Superior temporal gyrus (tissue), 1 donor: ENCODE data around the gene BHLHA9.
"Not testable (repeated sequence)": the region's sequence is repeated elsewhere in the genome, so short reads cannot be mapped to it uniquely, and the experiment has no call there.

Experiments
- DNase-seq: peaks from one replicate; pipeline ENCODE4 v3.0.0-alpha.2; 2016; ENCODE audit errors: extremely low spot score

Gene BHLHA9

GRCh38 chr17:1300371-1300905 is 30.2 kb downstream of the BHLHA9 start:
- no peak for DNase-seq

- no peak for DNase-seq
These were observed 31.3 kb downstream of the BHLHA9 start for GRCh38 chr17:1301546-1301945.

GRCh38 chr17:1302761-1303160 is 32.5 kb downstream of the BHLHA9 start:
- no peak for DNase-seq

GRCh38 chr17:1304522-1304921 is 34.3 kb downstream of the BHLHA9 start:
- DNase-seq: no peak

- DNase-seq: no peak
These were observed 34.8 kb downstream of the BHLHA9 start for GRCh38 chr17:1304962-1305563.

GRCh38 chr17:1307829-1308228 is 37.6 kb downstream of the BHLHA9 start:
- DNase-seq: not testable (repeated sequence)

- no peak for DNase-seq
These were observed 42.1 kb downstream of the BHLHA9 start for GRCh38 chr17:1312261-1312870.

GRCh38 chr17:1313270-1314005 is 43.2 kb downstream of the BHLHA9 start:
- DNase-seq: no peak

- no peak for DNase-seq
These were observed 45.2 kb downstream of the BHLHA9 start for GRCh38 chr17:1315409-1315808.

GRCh38 chr17:1315891-1316403 is 45.7 kb downstream of the BHLHA9 start:
- no peak for DNase-seq
